ENCODE results near the gene TTC9B. TPM values are rescaled to one million over a fixed set of nuclear protein-coding genes. Genes with fewer than 3 reads are reported as not detected.

The TTC9B gene
- total and polyA plus RNA-seq, 2 of the 8 experiments (the other 6 are each of a cell fraction or from before 2014, with no cell fraction given) = 0.26 TPM; not detected in 1

- H3K4me1 ChIP-seq (replicated peaks in 1 of 4; ENCODE audit: control insufficient read depth in 3 of 4, insufficient read depth in 4 of 4, low read length in 3 of 4) = peaks cover 0 to 6% (median 4%) of the 10 kb centered on the region in 4 experiments; a peak in 5 of 7 replicates
- no peak overlapping the region for H3K14ac ChIP-seq (ENCODE audit: insufficient read length)
- H3K18ac ChIP-seq (ENCODE audit: extremely low read depth, low read length) = no peak overlapping the region
- no peak overlapping the region for H3K23ac ChIP-seq (ENCODE audit: insufficient read length)
- H3K27ac ChIP-seq (ENCODE audit: low read depth, low read length) = no peak overlapping the region
- H4K91ac ChIP-seq (replicated peaks; ENCODE audit: insufficient read length, low read length) = no peak overlapping the region
- 95% methylated on average over 11 of the region's 11 CpGs; no CpG with 5 or more reads in 1 of the 2 experiments for WGBS, 2 experiments (ENCODE audit: extremely low coverage in 1 of 2, insufficient coverage in 1 of 2, insufficient read length in 1 of 2, insufficient replicate concordance in 2 of 2, low coverage in 1 of 2, low lambda C conversion rate in 2 of 2, missing lambda C conversion rate in 1 of 2)
- no peak overlapping the region for H2BK5ac ChIP-seq (ENCODE audit: low read depth, low read length)
- no peaks in the 10 kb centered on the region for H3K9me3 ChIP-seq (ENCODE audit: insufficient read depth in 2 of 2, low read depth in 1 of 2, low read length in 1 of 2)
- H3K79me1 ChIP-seq (ENCODE audit: low read depth, low read length) = peaks cover 3% of the 10 kb centered on the region; the same call in 1 of the 2 replicates
- DNase-seq (ENCODE audit: low read depth in 1 of 2, low spot score in 2 of 2) (no peak), FAIRE-seq (no peak)
- H3K23me2 ChIP-seq (ENCODE audit: low read depth, low read length) = no peaks in the 10 kb centered on the region
- no peak overlapping the region for H2AFZ ChIP-seq (ENCODE audit: low read length)
- H2BK20ac ChIP-seq (ENCODE audit: low read length) = no peak overlapping the region
- H2BK15ac ChIP-seq (ENCODE audit: low read length) = no peak overlapping the region
- H3K79me2 ChIP-seq (ENCODE audit: control insufficient read depth in 1 of 2, insufficient read depth in 2 of 2, low read length in 2 of 2) = peaks cover 0 to 6% of the 10 kb centered on the region in 2 experiments; a peak in 1 of 4 replicates
- no peak overlapping the region for H3K4me2 ChIP-seq (ENCODE audit: insufficient read depth in 1 of 2, low read depth in 2 of 2, low read length in 2 of 2)
- H4K5ac ChIP-seq (ENCODE audit: insufficient read length, low read depth, low read length) = no peak overlapping the region
- H2BK12ac ChIP-seq (ENCODE audit: low read depth, low read length) = no peak overlapping the region
- no peak overlapping the region; the same call in 1 of the 2 replicates for H2AK5ac ChIP-seq (ENCODE audit: low read depth, low read length)
- no peak overlapping the region; a peak in 1 of 7 replicates for H3K9ac ChIP-seq (replicated peaks in 1 of 4; ENCODE audit: extremely low read depth in 1 of 4, low read depth in 3 of 4, low read length in 3 of 4)
- H3K4me3 ChIP-seq (ENCODE audit: extremely low read depth in 1 of 4, insufficient read depth in 2 of 4, low read depth in 3 of 4, low read length in 4 of 4) = no peak overlapping the region
- H3K56ac ChIP-seq (replicated peaks; ENCODE audit: insufficient read length, low read depth, low read length) = no peak overlapping the region
- H2BK120ac ChIP-seq (replicated peaks; ENCODE audit: low read depth, low read length) = no peak overlapping the region
- peaks cover 2 to 3% of the 10 kb centered on the region in 2 experiments for H4K20me1 ChIP-seq (replicated peaks in 1 of 2; ENCODE audit: control insufficient read depth in 1 of 2, insufficient read depth in 2 of 2, low read length in 2 of 2)
- CTCF ChIA-PET (ENCODE audit: partially characterized antibody) = interaction anchor here (0.7 to 2.7 kb wide), 10 partner anchors 9 to 110 kb away, joined by 3 to 11 read pairs (median 4); partner anchors contain the start of gene TTC9B
- H3K4ac ChIP-seq (replicated peaks; ENCODE audit: insufficient read length, low read depth, low read length) = no peak overlapping the region
- no peak overlapping the region for H4K8ac ChIP-seq (ENCODE audit: extremely low read depth, insufficient read depth, low read length)
- H3K36me3 ChIP-seq (ENCODE audit: control insufficient read depth in 2 of 4, insufficient read depth in 4 of 4, low read length in 3 of 4) = peaks cover 0 to 6% (median 1%) of the 10 kb centered on the region in 4 experiments; a peak in 3 of 8 replicates
- POLR2A ChIA-PET (ENCODE audit: partially characterized antibody) = interaction anchor here (0.6 kb wide), 1 partner anchor 32 kb away, joined by 3 read pairs; the partner anchor contains the start of gene TTC9B
- no peaks in the 10 kb centered on the region for H3K27me3 ChIP-seq (replicated peaks in 1 of 4; ENCODE audit: control insufficient read depth in 3 of 4, extremely low read depth in 1 of 4, insufficient read depth in 3 of 4, low read length in 3 of 4)
Measured at GRCh38 chr19:40249781-40250180, 31.6 kb upstream of the TTC9B start.

All from H1 (cell line).